ENCODE measurements around the gene OR52D1.

Gene OR52D1

GRCh38 chr11:5486421-5486820 is 2.1 kb upstream of the OR52D1 start:
- Histone ChIP-seq H3K36me3 (ENCODE audit: control insufficient read depth, insufficient read depth, low read length) (no peaks in the 10 kb centered on the region), H3K27me3 (replicated peaks; ENCODE audit: control insufficient read depth, insufficient read depth, low read length) (no peaks in the 10 kb centered on the region; the same call in 1 of the 2 replicates), H3K4me3 (replicated peaks; ENCODE audit: low read depth, low read length) (no peak overlapping the region)
- TF ChIP-seq CTCF (IDR thresholded peaks at IDR 0.05; ENCODE audit: insufficient read depth, low read length, poor library complexity, severe bottlenecking) = no peak
- no peak for DNase-seq (ENCODE audit: extremely low read depth, insufficient read length)

GRCh38 chr11:5488798-5489399 is 414 bp downstream of the OR52D1 start:
- no peak for TF ChIP-seq CTCF (IDR thresholded peaks at IDR 0.05; ENCODE audit: insufficient read depth, low read length, poor library complexity, severe bottlenecking)
- Histone ChIP-seq H3K27me3 (replicated peaks; ENCODE audit: control insufficient read depth, insufficient read depth, low read length) (no peaks in the 10 kb centered on the region; the same call in 1 of the 2 replicates), H3K4me3 (replicated peaks; ENCODE audit: low read depth, low read length) (no peak overlapping the region), H3K36me3 (ENCODE audit: control insufficient read depth, insufficient read depth, low read length) (no peaks in the 10 kb centered on the region)
- no peak for DNase-seq (ENCODE audit: extremely low read depth, insufficient read length)

- no peak overlapping the region for H3K4me3 ChIP-seq (replicated peaks; ENCODE audit: low read depth, low read length)
- H3K36me3 ChIP-seq (ENCODE audit: control insufficient read depth, insufficient read depth, low read length) = no peaks in the 10 kb centered on the region
- TF ChIP-seq CTCF (IDR thresholded peaks at IDR 0.05; ENCODE audit: insufficient read depth, low read length, poor library complexity, severe bottlenecking) = no peak
- no peaks in the 10 kb centered on the region; the same call in 1 of the 2 replicates for H3K27me3 ChIP-seq (replicated peaks; ENCODE audit: control insufficient read depth, insufficient read depth, low read length)
- no peak for DNase-seq (ENCODE audit: extremely low read depth, insufficient read length)
These were observed 1.3 kb downstream of the OR52D1 start for GRCh38 chr11:5489576-5490357.

GRCh38 chr11:5499671-5500070 is 11.2 kb downstream of the OR52D1 start:
- no peak for TF ChIP-seq CTCF (IDR thresholded peaks at IDR 0.05; ENCODE audit: insufficient read depth, low read length, poor library complexity, severe bottlenecking)
- Histone ChIP-seq H3K36me3 (ENCODE audit: control insufficient read depth, insufficient read depth, low read length) (no peaks in the 10 kb centered on the region), H3K27me3 (replicated peaks; ENCODE audit: control insufficient read depth, insufficient read depth, low read length) (no peaks in the 10 kb centered on the region), H3K4me3 (replicated peaks; ENCODE audit: low read depth, low read length) (no peak overlapping the region)
- no peak for DNase-seq (ENCODE audit: extremely low read depth, insufficient read length)

GRCh38 chr11:5500393-5500801 is 11.9 kb downstream of the OR52D1 start:
- no peak for TF ChIP-seq CTCF (IDR thresholded peaks at IDR 0.05; ENCODE audit: insufficient read depth, low read length, poor library complexity, severe bottlenecking)
- no peaks in the 10 kb centered on the region for H3K27me3 ChIP-seq (replicated peaks; ENCODE audit: control insufficient read depth, insufficient read depth, low read length)
- H3K36me3 ChIP-seq (ENCODE audit: control insufficient read depth, insufficient read depth, low read length) = no peaks in the 10 kb centered on the region
- H3K4me3 ChIP-seq (replicated peaks; ENCODE audit: low read depth, low read length) = no peak overlapping the region
- no peak for DNase-seq (ENCODE audit: extremely low read depth, insufficient read length)
